ENCODE measurements around the gene MAPKAP1.

The MAPKAP1 gene

DNA sequence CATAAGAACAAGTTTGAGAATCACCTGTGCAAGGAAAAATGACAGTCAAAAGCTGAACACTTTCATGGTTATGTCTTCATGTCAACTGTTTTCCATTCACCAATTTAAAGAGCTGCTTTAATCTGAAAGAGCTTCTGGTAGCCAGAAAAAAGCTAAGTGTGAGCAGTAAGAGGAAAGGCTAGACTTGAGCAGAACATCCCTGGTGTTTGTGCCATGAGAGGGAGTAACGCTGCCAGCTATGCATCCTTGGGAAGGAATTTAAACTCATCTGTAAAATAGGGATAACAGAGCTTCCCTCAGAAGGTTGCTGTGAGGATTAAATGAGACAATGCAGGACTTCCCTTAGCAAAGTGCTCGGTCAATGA, 193.7 kb downstream of the MAPKAP1 start:
- H3K36me3 Mint-ChIP-seq (ENCODE audit: low read depth): peaks cover 27% of the 10 kb centered on the region
- no peaks in the 10 kb centered on the region for H3K9me3 Mint-ChIP-seq
- peaks cover 20% of the 10 kb centered on the region for H3K4me1 Mint-ChIP-seq (ENCODE audit: low read depth)
- peak overlapping the region; percentile 74 for H3K27ac Mint-ChIP-seq
- no peaks in the 10 kb centered on the region for H3K27me3 Mint-ChIP-seq
- H3K4me3 Mint-ChIP-seq: peak overlapping the region; percentile 67

DNA sequence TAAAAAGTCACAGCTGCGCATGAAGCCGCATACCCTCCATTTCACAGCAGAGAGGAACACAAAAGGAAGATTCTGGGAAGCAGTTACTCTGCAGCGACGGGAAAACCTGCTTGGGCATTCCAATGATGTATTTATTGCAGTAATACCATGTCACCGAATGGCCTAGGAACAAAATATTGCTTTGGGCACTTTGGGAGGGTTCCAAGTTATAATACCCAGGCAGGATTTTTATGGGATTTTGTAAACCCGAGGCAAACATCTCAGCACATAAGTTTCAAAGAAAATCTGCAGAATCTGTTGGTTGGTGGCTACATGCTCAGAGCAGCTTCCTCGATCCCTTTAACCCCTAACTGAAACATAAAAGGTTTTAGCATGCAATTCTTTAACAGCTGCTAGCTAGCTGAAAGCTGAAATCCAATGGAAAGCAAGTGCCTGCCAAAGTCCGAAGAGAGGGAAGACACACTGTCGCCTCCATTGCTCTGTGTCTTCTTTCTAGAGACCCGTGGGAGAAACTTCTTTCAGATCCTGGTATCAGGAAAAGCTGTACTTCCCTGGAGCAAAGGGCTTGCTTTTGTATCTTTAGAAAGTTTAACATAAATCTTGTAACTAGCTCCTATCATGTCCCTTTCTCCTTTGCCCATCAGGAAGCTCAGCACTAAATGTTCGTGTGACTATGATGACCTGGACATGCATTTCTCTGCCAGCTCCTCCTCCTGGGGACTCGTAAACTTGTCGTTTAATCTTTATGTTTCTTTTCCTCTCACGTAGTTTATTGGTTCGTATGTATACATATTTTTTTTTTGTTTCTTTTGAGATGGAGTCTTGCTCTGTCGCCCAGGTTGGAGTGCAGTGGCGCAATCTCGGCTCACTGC, 195.0 kb downstream of the MAPKAP1 start:
- H3K36me3 Mint-ChIP-seq (ENCODE audit: low read depth): peaks cover 29% of the 10 kb centered on the region
- peaks cover 20% of the 10 kb centered on the region for H3K4me1 Mint-ChIP-seq (ENCODE audit: low read depth)
- no peaks in the 10 kb centered on the region for H3K9me3 Mint-ChIP-seq
- H3K4me3 Mint-ChIP-seq: no peak overlapping the region
- H3K27me3 Mint-ChIP-seq: no peaks in the 10 kb centered on the region
- no peak overlapping the region for H3K27ac Mint-ChIP-seq

DNA sequence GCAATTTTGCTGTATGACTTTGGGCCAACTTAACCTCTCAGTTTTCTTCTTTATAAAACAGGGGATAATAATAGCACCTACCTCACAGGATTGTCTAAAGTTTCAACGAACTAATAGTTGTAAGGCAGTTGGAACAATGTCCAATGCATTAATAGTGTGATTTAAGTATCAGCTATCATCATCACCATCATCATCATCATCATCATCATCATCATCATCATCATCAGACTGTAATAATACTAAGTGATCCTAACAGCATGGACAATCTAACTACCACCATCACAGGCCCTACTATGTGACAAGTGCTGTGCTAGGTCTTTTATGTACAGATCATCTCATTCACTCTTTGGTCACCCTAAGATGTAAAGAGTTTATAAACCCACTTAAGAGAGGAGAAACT, 196.0 kb downstream of the MAPKAP1 start:
- no peak overlapping the region for H3K27ac Mint-ChIP-seq
- H3K4me1 Mint-ChIP-seq (ENCODE audit: low read depth): peaks cover 20% of the 10 kb centered on the region
- H3K9me3 Mint-ChIP-seq: no peaks in the 10 kb centered on the region
- no peaks in the 10 kb centered on the region for H3K27me3 Mint-ChIP-seq
- H3K36me3 Mint-ChIP-seq (ENCODE audit: low read depth): peaks cover 30% of the 10 kb centered on the region
- H3K4me3 Mint-ChIP-seq: no peak overlapping the region

DNA sequence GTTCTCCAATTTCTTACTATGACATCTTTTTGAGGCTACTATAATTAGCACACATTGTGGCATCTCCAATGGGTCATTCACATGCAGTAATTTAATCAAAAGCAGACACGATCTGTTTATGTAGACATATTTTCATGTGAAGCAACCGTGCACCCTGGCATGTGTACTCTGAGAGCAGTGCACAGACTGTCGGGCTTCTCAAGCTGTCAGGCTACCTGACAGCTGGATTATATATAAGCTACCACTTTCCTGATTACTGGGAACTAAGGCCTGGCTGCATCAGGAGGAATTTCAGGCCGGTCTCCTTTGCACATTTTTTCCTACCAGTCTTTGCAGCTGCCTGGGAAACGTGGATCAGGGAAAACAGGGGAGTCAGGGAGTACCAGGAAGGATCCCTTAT, 197.5 kb downstream of the MAPKAP1 start:
- Mint-ChIP-seq H3K4me1 (ENCODE audit: low read depth) (peaks cover 14% of the 10 kb centered on the region), H3K27ac (no peak overlapping the region), H3K27me3 (no peaks in the 10 kb centered on the region), H3K4me3 (no peak overlapping the region), H3K9me3 (no peaks in the 10 kb centered on the region), H3K36me3 (ENCODE audit: low read depth) (peaks cover 32% of the 10 kb centered on the region)

DNA sequence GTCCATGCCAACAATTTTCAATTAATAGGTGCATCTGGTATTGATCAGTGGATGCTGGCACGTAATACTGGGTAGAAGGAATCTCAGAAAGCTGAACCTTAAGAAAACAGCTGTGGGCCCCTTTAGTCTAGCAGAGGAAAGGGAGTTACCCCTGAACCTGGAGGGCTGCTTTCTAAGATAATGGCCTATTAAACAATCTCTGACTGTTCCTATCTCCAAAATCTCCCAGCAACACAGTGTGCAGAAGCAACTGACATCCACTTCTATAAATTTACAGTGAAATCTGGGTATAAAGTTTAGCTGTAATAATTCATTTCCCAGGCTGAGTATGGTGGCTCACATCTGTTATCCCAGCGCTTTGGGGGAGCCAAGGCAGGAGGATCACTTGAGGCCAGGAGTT, 198.8 kb downstream of the MAPKAP1 start:
- Mint-ChIP-seq H3K4me3 (no peak overlapping the region), H3K9me3 (no peaks in the 10 kb centered on the region), H3K27me3 (no peaks in the 10 kb centered on the region), H3K4me1 (ENCODE audit: low read depth) (peaks cover 2% of the 10 kb centered on the region), H3K27ac (no peak overlapping the region), H3K36me3 (ENCODE audit: low read depth) (peaks cover 32% of the 10 kb centered on the region)

DNA sequence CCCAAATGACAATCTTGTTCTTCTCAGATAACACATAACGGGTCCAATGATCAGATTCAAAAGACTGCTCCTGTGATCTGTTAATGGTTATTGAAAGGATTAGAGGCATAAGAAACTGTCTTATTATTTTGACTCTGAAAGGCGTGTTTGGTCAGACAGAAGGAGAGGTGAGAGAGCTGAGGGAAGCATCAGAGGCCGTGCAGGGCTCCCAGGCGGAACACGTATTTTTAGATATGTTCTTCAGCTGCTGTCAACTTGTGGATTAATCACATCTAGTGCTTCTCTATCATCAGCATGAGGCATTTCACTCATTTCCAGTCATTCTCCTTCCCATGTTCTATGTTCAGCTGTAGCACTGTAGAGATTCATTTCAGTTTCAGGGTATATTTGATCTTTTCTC, 199.8 kb downstream of the MAPKAP1 start:
- H3K27ac Mint-ChIP-seq: no peak overlapping the region

DNA sequence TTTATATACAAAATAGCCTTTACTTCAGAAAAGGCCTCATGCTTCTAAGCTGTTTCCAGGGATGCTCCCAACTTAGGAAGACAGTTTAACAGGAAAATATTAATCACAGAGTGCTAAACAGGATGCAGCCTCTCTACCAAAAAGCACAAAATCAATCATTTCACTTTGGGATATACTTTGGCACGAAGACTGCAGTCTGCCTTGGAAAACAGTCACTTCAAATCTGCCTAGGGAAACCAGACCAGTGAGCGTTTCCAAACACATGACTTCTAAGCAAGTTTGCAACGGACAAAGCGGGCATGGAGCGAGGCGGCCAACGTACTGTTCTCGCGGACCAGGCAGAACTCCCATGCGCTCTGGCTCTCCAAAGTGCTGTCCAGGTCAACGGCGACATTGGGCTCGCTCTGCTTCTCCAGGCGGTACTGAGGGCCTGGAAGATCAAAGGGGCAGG, 201.0 kb downstream of the MAPKAP1 start:
- Mint-ChIP-seq H3K36me3 (ENCODE audit: low read depth) (peaks cover 40% of the 10 kb centered on the region), H3K4me3 (no peak overlapping the region), H3K4me1 (ENCODE audit: low read depth) (no peaks in the 10 kb centered on the region)

More for the DNA sequence above, 199.8 kb downstream of the MAPKAP1 start:
- Mint-ChIP-seq H3K4me3 (no peak overlapping the region), H3K27me3 (no peaks in the 10 kb centered on the region), H3K4me1 (ENCODE audit: low read depth) (no peaks in the 10 kb centered on the region), H3K9me3 (no peaks in the 10 kb centered on the region), H3K36me3 (ENCODE audit: low read depth) (peaks cover 36% of the 10 kb centered on the region)

DNA sequence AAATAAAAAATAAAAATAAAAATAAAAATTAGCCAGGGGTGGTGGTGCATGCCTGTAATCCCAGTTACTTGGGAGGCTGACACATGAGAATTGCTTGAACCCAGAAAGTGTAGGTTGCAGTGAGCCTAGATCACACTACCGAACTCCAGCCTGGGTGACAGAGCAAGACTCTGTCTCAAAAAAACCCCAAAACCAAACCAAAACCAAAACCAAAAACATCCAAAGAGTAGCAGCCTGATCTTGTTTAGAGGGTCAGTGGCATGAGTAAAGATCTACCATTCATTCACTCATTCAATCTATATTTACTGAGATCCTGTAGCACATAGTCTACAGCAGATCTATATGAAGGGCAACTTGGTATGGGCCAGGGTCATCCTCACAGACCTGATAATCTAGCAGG, 202.4 kb downstream of the MAPKAP1 start:
- Mint-ChIP-seq H3K27ac (no peak overlapping the region), H3K4me1 (ENCODE audit: low read depth) (no peaks in the 10 kb centered on the region), H3K27me3 (no peaks in the 10 kb centered on the region), H3K4me3 (no peak overlapping the region), H3K36me3 (ENCODE audit: low read depth) (peaks cover 48% of the 10 kb centered on the region), H3K9me3 (no peaks in the 10 kb centered on the region)

More for the DNA sequence above, 201.0 kb downstream of the MAPKAP1 start:
- no peaks in the 10 kb centered on the region for H3K27me3 Mint-ChIP-seq
- H3K9me3 Mint-ChIP-seq: no peaks in the 10 kb centered on the region
- H3K27ac Mint-ChIP-seq: no peak overlapping the region

DNA sequence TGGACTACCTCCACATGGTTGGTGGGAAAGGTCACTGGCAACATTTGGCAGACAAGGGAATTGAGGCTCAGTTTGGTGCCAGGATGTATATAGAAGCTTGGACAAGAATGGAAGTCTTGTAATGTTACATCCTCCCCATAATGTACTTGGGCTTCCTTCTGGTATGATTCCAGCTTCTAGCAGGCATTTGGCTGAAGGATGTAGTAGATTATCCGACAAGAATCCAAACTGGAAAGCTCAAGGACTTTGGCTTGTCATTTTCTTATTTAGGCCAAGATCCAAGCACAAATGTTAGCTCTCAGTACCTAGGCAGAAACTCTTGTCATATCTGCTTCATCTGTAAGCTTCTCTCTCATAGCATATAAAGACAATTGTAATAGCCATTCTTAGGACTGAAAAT, 209.1 kb downstream of the MAPKAP1 start:
- no peak overlapping the region for H3K4me3 Mint-ChIP-seq
- peaks cover 37% of the 10 kb centered on the region for H3K36me3 Mint-ChIP-seq (ENCODE audit: low read depth)
- H3K27ac Mint-ChIP-seq: no peak overlapping the region
- no peaks in the 10 kb centered on the region for H3K27me3 Mint-ChIP-seq
- no peaks in the 10 kb centered on the region for H3K9me3 Mint-ChIP-seq
- H3K4me1 Mint-ChIP-seq (ENCODE audit: low read depth): peaks cover 8% of the 10 kb centered on the region

DNA sequence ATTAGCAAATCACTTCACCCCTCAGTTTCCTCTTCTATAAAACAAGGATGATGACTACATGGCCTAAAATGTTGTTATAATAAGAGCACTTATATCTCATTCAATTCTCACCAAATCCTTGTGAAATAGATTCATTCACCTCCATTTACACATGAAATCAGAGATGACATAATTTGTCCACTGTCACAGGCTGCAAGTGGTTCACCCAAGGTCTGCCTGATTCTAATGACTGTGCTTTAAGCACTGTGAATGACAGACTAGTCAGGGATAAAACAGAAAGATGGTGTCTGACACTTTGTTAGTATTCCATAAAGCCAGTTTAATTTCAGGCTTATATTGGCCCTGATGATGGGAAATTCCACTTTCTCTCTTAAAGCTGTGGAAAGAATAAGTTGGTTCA, 209.5 kb downstream of the MAPKAP1 start:
- Mint-ChIP-seq H3K27me3 (no peaks in the 10 kb centered on the region), H3K36me3 (ENCODE audit: low read depth) (peaks cover 35% of the 10 kb centered on the region), H3K4me1 (ENCODE audit: low read depth) (peaks cover 8% of the 10 kb centered on the region), H3K4me3 (no peak overlapping the region), H3K27ac (no peak overlapping the region), H3K9me3 (no peaks in the 10 kb centered on the region)

DNA sequence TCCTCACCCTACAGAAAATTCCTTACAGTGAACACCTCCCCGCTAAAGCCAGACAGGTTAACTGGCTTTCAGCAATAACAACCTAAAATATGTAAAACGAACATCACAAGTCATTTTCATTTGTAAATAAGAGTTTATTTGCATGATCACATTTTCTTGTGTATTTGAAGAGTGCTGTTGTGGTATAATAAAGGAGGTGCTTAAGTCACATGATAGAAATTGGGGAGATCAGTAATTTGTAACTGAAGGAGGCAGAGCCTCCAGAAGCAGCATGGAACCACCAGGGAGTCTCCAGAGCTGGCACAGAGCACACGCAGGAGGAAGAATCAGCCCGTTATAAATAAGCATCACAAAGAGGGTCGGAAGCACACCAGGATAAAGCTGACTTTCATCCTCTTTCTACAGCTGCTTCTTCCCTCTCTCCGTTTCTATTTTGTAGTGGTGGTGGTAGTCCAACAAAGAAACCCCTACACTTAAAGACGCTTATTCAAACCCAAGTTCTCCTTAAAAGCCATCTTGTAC, 210.6 kb downstream of the MAPKAP1 start:
- no peak overlapping the region for H3K27ac Mint-ChIP-seq

DNA sequence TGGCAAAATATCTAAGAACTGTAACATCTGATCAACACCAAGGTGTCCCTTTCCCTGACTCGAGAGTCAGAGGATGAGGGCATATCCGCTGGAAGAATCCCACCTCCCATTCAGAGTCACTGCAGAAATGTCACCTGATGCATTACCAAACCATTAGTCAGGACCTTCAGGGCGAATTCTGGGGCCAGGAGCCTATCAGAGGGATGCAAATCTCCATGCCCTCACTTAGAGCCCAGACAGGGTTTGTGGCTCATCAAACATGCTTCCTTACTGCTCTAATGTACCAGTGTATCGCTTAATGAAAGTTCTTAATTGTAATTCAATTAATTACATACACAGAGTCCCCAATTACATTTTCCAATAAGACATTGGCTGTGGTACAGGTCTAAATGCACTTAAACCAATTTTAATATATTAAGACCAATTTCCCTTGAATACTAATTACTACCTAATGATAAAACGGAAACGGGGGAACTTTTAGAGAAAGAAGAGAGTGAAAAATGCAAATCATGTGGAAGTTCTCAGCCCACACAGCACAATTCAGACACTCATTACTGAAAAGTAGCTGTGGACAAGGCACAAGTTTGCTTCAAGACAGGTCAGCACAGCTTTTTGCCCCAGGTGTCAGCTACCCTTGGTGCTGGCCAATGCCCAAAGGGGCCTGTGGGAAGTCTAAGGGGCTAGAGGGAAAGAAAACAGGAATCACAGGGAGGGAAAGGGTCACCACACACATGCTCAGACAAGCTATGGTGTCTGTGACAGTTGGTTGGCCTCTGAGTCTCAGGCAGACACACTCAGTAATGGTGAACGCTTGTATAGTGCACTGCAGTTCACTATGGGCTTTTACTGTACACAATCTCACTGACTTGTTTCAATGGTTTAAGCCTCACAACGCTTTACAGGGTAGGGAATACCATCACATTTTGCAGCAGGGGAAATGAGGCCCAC, 211.6 kb downstream of the MAPKAP1 start:
- no peak overlapping the region for H3K27ac Mint-ChIP-seq

More for the DNA sequence above, 210.6 kb downstream of the MAPKAP1 start:
- Mint-ChIP-seq H3K27me3 (no peaks in the 10 kb centered on the region), H3K9me3 (no peaks in the 10 kb centered on the region), H3K4me3 (no peak overlapping the region), H3K4me1 (ENCODE audit: low read depth) (peaks cover 8% of the 10 kb centered on the region), H3K36me3 (ENCODE audit: low read depth) (peaks cover 29% of the 10 kb centered on the region)

DNA sequence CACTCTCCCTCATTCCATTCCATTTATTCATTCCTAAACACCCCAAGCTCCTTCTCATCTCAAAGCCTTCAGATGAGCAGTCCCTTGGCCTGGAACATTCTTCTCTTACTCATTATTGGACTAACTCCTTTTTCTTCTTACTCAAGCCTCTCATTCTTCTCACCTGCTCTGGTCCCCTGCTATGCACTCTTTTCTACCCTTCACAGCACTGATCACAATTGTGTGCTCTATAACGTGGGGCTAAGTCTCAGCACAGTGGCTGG, 212.4 kb downstream of the MAPKAP1 start:
- Mint-ChIP-seq H3K9me3 (no peaks in the 10 kb centered on the region), H3K27ac (no peak overlapping the region), H3K27me3 (no peaks in the 10 kb centered on the region), H3K4me1 (ENCODE audit: low read depth) (peaks cover 8% of the 10 kb centered on the region), H3K4me3 (no peak overlapping the region), H3K36me3 (ENCODE audit: low read depth) (peaks cover 19% of the 10 kb centered on the region)

More for the DNA sequence above, 211.6 kb downstream of the MAPKAP1 start:
- H3K36me3 Mint-ChIP-seq (ENCODE audit: low read depth): peaks cover 20% of the 10 kb centered on the region
- no peaks in the 10 kb centered on the region for H3K27me3 Mint-ChIP-seq
- no peak overlapping the region for H3K4me3 Mint-ChIP-seq
- H3K9me3 Mint-ChIP-seq: no peaks in the 10 kb centered on the region
- H3K4me1 Mint-ChIP-seq (ENCODE audit: low read depth): peaks cover 8% of the 10 kb centered on the region

DNA sequence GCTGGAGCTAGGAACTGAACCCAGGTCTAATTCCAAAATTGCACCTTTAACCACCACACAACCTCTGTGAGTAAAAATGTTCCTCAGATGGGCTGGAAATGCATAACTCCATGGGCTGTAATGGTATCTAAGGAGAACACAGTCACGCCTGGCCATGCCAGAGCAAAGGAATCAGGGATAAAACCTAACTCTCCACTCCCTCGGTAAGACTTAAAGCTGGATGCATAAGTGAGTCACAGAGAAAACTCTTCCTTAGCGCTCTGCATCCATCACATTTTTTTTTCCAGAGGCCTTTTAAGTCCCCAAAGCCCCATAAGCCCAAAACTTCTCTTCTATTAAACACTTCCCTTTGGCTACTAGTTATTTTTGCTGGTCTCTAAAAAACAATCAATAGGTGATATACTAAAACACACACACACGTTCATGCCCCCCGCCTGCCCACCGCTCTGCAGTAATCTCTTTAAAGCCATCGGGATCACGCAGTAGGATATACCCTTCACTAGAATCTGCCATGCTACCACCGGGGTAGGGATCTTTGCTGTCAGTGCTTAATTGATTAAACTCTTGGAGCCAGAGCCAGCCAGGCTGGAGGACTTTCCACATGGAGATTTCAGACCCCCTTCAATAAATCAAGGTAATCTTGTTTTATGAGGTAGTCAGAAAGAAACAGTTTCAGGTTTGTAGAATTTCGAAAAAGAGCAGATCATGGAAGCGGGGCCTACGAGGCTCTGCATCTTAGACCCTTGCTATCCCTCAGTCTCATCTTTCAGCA, 212.9 kb downstream of the MAPKAP1 start:
- H3K4me3 Mint-ChIP-seq: no peak overlapping the region
- H3K36me3 Mint-ChIP-seq (ENCODE audit: low read depth): peaks cover 20% of the 10 kb centered on the region
- H3K27me3 Mint-ChIP-seq: no peaks in the 10 kb centered on the region
- H3K27ac Mint-ChIP-seq: no peak overlapping the region
- H3K9me3 Mint-ChIP-seq: no peaks in the 10 kb centered on the region
- peaks cover 8% of the 10 kb centered on the region for H3K4me1 Mint-ChIP-seq (ENCODE audit: low read depth)

Measured in stimulated activated naive CD8-positive, alpha-beta T cell treated with anti-CD3 and anti-CD28 coated beads, Interleukin-15, Interleukin-2, amounts not matched to agents 100 ng/mL and 50 ng/mL, for 24 hours (primary cell).